ENCODE results near the gene PCNX1.
A peak's percentile ranks its signal among the peaks of the same experiment; 100 is the strongest.
"Not testable (repeated sequence)": the region's sequence is repeated elsewhere in the genome, so short reads cannot be mapped to it uniquely, and the experiment has no call there.

PCNX1 gene

DNA sequence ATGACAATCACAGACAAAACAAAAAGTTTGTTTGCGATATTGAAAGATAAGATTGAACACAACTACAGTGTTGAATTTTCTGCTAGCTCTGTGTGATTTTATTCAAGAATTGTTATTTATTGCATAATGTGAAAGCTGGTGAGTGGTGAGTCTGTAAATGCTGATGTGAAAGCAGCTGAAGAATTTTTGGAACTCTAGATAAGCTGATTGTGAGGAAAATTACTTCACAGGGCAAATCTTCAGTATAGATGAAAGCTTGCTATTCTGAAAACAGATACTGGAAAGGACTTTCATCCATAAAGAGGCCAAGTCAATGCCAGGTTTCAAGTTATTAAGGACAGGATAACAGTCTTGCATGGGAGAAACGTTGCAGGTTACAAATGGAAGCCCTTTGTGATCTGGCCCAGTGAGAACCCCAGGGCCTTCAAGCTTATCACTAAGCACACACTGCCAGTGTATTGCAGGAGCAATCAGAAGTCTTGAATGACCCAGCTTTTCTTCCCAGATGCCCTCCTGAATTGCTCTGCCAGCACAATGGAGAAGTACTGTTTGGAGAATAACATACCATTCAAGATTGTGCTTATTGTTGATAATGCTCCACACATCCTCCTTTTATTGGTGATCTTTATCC lies 153.7 kb downstream of the PCNX1 start:
- H3K4me3 ChIP-seq (ENCODE audit: low read length): no peak overlapping the region
- DNase-seq (ENCODE audit: low read depth): peak; percentile 17
- TF ChIP-seq, protein P1, sequence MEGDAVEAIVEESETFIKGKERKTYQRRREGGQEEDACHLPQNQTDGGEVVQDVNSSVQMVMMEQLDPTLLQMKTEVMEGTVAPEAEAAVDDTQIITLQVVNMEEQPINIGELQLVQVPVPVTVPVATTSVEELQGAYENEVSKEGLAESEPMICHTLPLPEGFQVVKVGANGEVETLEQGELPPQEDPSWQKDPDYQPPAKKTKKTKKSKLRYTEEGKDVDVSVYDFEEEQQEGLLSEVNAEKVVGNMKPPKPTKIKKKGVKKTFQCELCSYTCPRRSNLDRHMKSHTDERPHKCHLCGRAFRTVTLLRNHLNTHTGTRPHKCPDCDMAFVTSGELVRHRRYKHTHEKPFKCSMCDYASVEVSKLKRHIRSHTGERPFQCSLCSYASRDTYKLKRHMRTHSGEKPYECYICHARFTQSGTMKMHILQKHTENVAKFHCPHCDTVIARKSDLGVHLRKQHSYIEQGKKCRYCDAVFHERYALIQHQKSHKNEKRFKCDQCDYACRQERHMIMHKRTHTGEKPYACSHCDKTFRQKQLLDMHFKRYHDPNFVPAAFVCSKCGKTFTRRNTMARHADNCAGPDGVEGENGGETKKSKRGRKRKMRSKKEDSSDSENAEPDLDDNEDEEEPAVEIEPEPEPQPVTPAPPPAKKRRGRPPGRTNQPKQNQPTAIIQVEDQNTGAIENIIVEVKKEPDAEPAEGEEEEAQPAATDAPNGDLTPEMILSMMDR (conservative IDR thresholded peaks at IDR 0.05; ENCODE audit: low read length): no peak

DNA sequence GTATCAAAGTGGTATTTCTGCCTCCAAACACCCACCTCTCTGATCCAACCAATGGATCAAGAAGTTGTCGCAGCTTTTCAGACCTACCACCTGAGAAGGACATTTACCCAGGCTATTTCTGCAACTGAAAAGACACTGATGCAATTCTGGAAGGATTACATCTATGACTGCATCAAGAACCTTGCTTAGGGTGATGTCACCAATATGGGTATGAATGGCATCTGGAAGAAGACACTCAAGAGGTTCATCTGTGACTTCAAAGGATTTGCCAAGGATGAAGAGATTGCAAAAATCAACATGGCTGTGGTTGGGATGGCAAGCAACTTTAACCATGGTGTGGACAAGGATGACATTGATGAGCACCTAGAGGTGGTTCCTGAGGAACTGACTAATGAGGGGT lies 154.2 kb downstream of the PCNX1 start:
- H3K4me3 ChIP-seq (ENCODE audit: low read length): no peak overlapping the region
- TF ChIP-seq, protein P1 (conservative IDR thresholded peaks at IDR 0.05; ENCODE audit: low read length): no peak
- DNase-seq (ENCODE audit: low read depth): peak; percentile 63

DNA sequence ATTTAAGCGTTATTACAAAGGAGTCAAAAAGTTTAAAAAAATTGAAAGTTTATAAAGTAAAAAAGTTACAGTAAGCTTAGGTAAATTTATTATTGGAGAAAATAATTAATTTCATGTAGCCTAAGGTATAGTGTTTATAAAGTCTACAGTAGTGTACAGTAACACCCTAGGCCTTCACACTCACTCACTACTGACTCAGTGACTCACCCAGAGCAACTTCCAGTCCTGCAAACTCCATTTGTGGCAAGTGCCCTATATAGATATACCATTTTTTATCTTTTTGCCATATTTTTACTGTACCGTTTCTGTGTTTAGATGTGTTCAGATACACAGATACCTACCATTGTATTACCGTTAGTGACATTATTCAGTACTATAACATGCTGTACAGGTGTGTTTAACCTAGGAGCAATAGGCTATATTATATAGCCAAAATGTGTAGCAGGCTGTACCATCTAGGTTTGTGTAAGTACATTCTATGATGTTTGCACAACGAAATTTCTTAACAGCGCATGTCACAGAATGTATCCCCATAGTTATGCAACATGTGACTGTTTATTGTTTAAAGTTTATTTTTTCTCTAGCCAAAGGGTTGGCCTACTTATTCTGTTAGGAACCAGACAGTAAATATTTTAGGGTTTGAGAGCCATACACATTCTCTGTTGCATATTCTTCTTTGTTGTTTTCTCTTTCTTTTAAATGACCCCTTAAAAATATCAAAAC lies 155.5 kb downstream of the PCNX1 start:
- no peak overlapping the region for H3K4me3 ChIP-seq (ENCODE audit: low read length)

DNA sequence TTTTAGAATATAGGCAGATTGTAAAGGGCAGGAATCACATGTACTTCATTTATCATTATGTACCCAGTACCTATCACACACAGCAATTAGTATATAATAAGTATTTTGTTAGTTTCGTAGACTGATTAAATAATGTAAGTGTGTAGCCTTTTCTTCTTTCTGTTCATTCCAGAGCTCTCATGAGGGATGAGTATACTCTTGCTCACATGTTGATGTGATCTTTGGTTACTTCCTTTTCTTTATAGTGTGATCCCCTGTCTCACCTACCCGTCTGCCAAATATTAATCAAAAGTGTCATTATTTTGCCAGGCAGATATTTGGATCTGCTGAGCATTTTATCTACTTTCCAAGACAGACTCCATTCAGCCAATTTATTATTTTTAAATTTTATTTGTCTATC lies 156.1 kb downstream of the PCNX1 start:
- H3K4me3 ChIP-seq (ENCODE audit: low read length): no peak overlapping the region
- TF ChIP-seq, protein P1 (conservative IDR thresholded peaks at IDR 0.05; ENCODE audit: low read length): no peak
- no peak for DNase-seq (ENCODE audit: low read depth)

More for the DNA sequence above, 155.5 kb downstream of the PCNX1 start:
- no peak for DNase-seq (ENCODE audit: low read depth)
- TF ChIP-seq, protein P1 (conservative IDR thresholded peaks at IDR 0.05; ENCODE audit: low read length): no peak

DNA sequence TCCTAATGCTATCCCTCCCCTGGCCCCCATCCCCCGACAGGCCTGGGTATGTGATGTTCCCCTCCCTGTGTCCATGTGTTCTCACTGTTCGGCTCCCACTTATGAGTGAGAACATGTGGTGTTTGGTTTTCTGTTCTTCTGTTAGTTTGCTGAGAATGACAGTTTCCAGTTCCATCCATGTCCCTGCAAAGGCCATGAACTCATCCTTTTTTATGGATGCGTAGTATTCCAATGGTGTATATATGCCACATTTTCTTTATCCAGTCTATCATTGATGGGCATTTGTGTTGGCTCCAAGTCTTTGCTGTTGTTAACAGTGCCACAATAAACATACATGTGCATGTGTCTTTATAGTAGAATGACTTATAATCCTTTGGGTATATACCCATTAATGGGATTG lies 157.5 kb downstream of the PCNX1 start:
- not testable (repeated sequence) for H3K4me3 ChIP-seq (ENCODE audit: low read length); DNase-seq (ENCODE audit: low read depth)

DNA sequence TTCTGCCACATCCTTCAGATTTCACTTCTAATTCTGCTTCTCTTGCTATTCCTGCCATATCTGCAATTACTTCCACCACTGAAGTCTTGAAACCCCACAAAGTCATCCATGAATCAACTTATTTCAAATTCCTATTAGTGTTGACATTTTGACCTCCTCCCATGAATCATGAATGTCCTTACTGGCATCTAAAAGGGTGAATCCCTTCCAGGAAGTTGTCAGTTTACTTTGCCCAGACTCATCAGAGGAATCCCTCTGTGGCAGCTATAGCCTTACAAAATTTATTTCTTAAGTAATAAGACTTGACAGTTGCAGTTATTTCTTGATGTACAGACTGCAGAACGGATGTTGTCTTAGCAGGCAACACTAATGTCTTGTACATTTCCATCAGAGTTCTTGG lies 162.9 kb downstream of the PCNX1 start:
- DNase-seq (ENCODE audit: low read depth): no peak
- TF ChIP-seq, protein P1 (conservative IDR thresholded peaks at IDR 0.05; ENCODE audit: low read length): no peak
- no peak overlapping the region for H3K4me3 ChIP-seq (ENCODE audit: low read length)

DNA sequence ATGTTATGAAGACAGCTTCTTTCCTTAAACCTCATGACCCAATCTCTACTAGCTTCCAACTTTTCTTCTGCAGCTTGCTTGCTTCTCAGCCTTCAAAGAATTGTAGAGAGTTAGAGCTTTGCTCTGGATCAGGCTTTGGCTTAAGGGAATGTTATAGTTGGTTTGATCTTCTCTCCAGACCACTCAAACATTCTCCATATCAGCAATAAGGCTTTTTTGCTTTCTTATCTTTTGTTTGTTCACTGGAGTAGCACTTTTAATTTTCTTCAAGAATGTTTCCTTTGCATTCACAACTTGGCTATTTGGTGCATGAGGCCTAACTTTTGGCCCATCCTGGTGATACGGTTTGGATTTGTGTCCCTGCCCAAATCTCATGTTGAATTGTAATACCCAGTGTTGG lies 163.8 kb downstream of the PCNX1 start:
- TF ChIP-seq, protein P1 (conservative IDR thresholded peaks at IDR 0.05; ENCODE audit: low read length): no peak
- DNase-seq (ENCODE audit: low read depth): no peak
- no peak overlapping the region for H3K4me3 ChIP-seq (ENCODE audit: low read length)
